Caki2 (cell line): ENCODE measurements around the gene GP5. TPM values are rescaled to one million over a fixed set of nuclear protein-coding genes. Genes with fewer than 3 reads are reported as not detected.

Source experiments
- DNase-seq: peaks from one replicate; pipeline ENCODE4 v3.0.0-alpha.2; 2015; ENCODE audit warnings: low read depth
- in situ Hi-C: cut with HindIII; loops from 2 replicates; pipeline ENCODE4 v1.10.0; 2016; ENCODE audit warnings: low sequenced_read_pairs, low pct_unique_long_range_greater_than_20kb, mixed read lengths
- total RNA-seq: library from RNA; depleted of rRNA; stranded (reverse); fragments of >200 nt; shearing (Covaris generic); gene quantifications from 2 replicates; pipeline ENCODE4 v1.2.3, GENCODE V29; 2014; ENCODE audit warnings: low replicate concordance; rRNA removed

Gene GP5
- not detected in 2 replicates for total RNA-seq

- DNase-seq = no peak
- in situ Hi-C loops = no loop called here
Observed at GRCh38 chr3:194399166-194399565, at the start of gene GP5. GP5 (minus strand) TSS chr3:194399266; CDS start chr3:194398282, 984 bp downstream.

GRCh38 chr3:194447657-194448056 is 48.6 kb upstream of the GP5 start:
- no peak for DNase-seq
- in situ Hi-C loops = no loop called here

GRCh38 chr3:194447161-194447560 is 48.1 kb upstream of the GP5 start:
- in situ Hi-C loops = no loop called here

GRCh38 chr3:194446754-194447153 is 47.7 kb upstream of the GP5 start:
- DNase-seq = no peak
- in situ Hi-C loops = no loop called here

More at GRCh38 chr3:194447161-194447560, 48.1 kb upstream of the GP5 start:
- no peak for DNase-seq

- in situ Hi-C loops = no loop called here
- no peak for DNase-seq
Observed at GRCh38 chr3:194446172-194446571, 47.1 kb upstream of the GP5 start.

- no peak for DNase-seq
- in situ Hi-C loops = no loop called here
Observed at GRCh38 chr3:194443901-194444300, 44.8 kb upstream of the GP5 start.

GRCh38 chr3:194440756-194441155 is 41.7 kb upstream of the GP5 start:
- DNase-seq = no peak
- in situ Hi-C loops = no loop called here

- in situ Hi-C loops = no loop called here
Observed at GRCh38 chr3:194439881-194440550, 41.0 kb upstream of the GP5 start.

GRCh38 chr3:194434503-194434902 is 35.4 kb upstream of the GP5 start:
- in situ Hi-C loops = no loop called here
- DNase-seq = no peak

More at GRCh38 chr3:194439881-194440550, 41.0 kb upstream of the GP5 start:
- no peak for DNase-seq

- peak; percentile 48 for DNase-seq
- in situ Hi-C loops = no loop called here
Observed at GRCh38 chr3:194431554-194431953, 32.5 kb upstream of the GP5 start.

- no peak for DNase-seq
- in situ Hi-C loops = no loop called here
Observed at GRCh38 chr3:194425399-194425798, 26.3 kb upstream of the GP5 start.

- in situ Hi-C loops = no loop called here
- no peak for DNase-seq
Observed at GRCh38 chr3:194424953-194425352, 25.9 kb upstream of the GP5 start.

- in situ Hi-C loops = no loop called here
- no peak for DNase-seq
Observed at GRCh38 chr3:194424373-194424772, 25.3 kb upstream of the GP5 start.

GRCh38 chr3:194423317-194423716 is 24.3 kb upstream of the GP5 start:
- no peak for DNase-seq
- in situ Hi-C loops = no loop called here

- peak; percentile 21 for DNase-seq
- in situ Hi-C loops = no loop called here
Observed at GRCh38 chr3:194422188-194422587, 23.1 kb upstream of the GP5 start.

- in situ Hi-C loops = no loop called here
Observed at GRCh38 chr3:194418671-194419070, 19.6 kb upstream of the GP5 start.

GRCh38 chr3:194407423-194407822 is 8.4 kb upstream of the GP5 start:
- DNase-seq = peak; percentile 66
- in situ Hi-C loops = no loop called here

More at GRCh38 chr3:194418671-194419070, 19.6 kb upstream of the GP5 start:
- DNase-seq = no peak

GRCh38 chr3:194405766-194406165 is 6.7 kb upstream of the GP5 start:
- no peak for DNase-seq
- in situ Hi-C loops = no loop called here

GRCh38 chr3:194404365-194405140 is 5.5 kb upstream of the GP5 start:
- in situ Hi-C loops = no loop called here
- peak; percentile 49 for DNase-seq
